Activated CD8-positive, alpha-beta memory T cell treated with anti-CD3 and anti-CD28 coated beads for 36 hours (primary cell): Measurements from ENCODE around the gene SOD3. TPM values are rescaled to one million over a fixed set of nuclear protein-coding genes. Genes with fewer than 3 reads are reported as not detected.

Source experiments
- CTCF ChIA-PET: fragments of 350-600 bp; sonication (Branson Sonifier 250); formaldehyde crosslinking; loops from one replicate; lab custom pipeline; 2021; ENCODE audit warnings: antibody characterized with exemption; lab: Charles Lee
- POLR2A ChIA-PET: fragments of 350-600 bp; sonication (Branson Sonifier 250); formaldehyde crosslinking; loops from one replicate; lab custom pipeline; 2021; ENCODE audit warnings: antibody characterized with exemption; lab: Charles Lee
- total RNA-seq, 2 experiments: library from RNA; stranded (reverse); gene quantifications; one replicate each; pipeline ENCODE4 v1.2.3, GENCODE V29; 2021

The SOD3 gene
- total RNA-seq, 2 experiments from 2014 or later, result not detected

DNA sequence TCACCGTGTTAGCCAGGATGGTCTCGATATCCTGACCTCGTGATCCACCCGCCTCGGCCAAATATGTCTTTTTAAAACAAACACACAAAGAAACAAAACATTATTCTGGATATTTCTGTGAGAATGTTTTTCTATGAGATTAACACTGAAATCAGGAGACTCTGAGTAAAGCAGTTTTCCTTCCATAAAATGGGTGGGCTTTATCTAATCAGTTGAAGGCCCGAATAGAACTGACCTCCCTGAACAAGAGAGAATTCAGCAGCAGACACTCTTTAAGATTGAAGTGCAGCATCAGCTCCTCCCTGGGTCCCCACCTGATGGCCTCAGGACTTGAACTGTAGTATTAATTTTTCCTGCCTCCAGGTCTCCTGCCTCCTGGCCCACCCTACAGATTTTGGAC, 22.4 kb upstream of the SOD3 start:
- POLR2A ChIA-PET, result no interaction called here
- CTCF ChIA-PET, result no interaction called here

DNA sequence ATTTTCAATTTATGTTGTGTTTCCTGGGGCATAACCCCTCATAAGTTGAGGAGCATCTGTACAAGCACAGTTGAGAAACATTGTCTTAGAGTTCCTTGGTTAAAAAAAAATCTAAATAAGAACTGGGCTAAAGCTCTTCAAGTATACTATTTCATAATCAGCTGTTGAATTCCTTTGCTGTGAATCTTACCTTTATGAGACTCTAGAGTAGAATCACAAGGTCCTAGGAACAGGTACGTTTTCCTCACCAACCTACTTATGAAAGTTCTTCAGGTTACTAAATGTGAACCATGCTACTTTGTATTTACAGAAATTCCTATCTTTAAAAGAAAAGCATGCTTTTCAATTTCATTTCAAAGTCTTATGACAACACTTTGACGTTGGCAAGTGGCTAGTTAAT, 20.9 kb upstream of the SOD3 start:
- ChIA-PET CTCF (no interaction called here), POLR2A (interaction anchor here (0.5 kb wide), 1 partner anchor 185 kb away, joined by 4 read pairs; no protein-coding TSS in a partner anchor)

DNA sequence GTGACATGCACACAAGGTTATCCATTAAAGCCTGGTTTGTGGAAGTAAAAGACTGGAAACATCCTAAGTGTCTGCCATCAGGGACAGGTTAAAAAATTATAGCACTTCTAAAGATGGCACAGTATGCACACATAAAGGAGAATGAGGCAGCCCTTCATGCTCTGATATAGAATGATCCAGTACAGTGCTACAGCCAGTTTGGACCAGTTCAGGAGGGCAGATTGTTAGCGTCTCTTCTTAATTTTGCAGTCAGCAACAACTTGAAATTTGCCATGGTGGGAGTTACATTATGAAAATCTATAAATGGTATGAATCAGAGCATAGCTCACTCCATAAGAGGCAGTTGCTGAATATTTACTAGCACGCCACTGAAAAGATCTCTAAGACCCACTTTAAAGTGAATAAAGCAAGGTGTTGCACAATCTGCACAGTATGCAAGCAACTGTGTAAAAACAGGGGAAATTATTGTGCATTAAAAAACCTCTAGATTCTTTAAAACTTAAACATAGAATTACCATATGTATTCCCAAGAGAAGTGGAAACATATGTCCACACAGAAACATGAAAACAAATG, 20.3 kb upstream of the SOD3 start:
- ChIA-PET CTCF (no interaction called here), POLR2A (no interaction called here)

DNA sequence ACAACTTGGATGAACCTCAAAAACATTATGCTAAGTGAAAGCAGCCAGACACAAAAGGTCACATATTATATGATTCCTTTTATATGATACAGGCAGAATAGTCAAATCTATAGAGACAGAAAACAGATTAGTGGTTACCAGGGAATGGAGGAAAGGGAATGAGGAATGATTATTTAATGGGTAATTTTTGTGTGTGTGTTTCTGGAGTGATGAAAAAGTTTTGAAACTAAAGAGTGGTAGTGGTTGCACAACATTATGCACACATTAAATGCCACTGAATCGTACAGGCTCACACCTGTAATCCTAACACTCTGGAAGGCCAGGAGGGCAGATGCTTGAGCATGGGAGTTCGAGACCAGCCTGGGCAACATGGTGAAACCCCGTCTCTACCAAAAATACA, 19.6 kb upstream of the SOD3 start:
- ChIA-PET POLR2A (no interaction called here), CTCF (no interaction called here)

DNA sequence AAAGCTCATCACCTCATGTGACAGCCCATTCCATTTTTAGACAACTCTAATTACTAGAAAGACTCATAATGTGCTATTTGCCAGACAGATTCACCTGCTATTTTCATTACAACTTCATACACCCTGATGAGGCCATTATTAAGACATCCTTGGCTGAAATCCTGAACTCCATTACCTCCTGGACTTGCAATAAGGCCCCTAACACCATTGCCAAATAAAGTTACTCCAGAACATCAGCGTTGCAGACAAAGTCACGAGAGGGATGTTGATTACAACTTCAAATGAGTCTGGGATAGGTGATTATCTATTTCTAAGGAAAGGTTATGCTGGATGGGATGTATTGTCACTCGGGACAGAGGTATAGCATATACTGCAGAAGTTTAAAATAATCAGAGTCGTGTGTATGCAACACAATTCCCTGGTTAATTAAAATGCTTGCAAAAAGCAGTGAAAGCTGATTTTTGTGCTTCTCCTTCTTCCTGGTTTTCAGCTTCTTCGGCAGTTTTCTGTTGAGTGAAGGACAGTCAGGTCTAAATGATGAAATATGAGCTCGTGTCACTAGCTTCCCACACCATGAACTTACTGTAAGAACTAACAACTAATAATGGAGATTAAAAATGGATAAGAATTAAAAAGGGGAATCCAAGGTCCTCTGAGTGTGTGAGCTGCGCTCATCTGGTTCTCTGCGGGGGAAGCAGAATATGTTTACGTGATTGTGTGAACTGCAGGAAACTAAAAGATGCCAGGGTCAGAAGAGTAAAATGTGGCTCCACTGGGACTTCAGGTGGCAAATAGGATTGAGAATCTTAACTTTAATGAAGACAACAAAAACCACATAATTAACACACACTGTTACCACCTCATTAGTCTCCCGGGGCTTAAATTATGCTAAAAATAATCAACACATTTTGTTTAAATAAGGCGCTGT, 17.6 kb upstream of the SOD3 start:
- ChIA-PET CTCF (no interaction called here), POLR2A (no interaction called here)

DNA sequence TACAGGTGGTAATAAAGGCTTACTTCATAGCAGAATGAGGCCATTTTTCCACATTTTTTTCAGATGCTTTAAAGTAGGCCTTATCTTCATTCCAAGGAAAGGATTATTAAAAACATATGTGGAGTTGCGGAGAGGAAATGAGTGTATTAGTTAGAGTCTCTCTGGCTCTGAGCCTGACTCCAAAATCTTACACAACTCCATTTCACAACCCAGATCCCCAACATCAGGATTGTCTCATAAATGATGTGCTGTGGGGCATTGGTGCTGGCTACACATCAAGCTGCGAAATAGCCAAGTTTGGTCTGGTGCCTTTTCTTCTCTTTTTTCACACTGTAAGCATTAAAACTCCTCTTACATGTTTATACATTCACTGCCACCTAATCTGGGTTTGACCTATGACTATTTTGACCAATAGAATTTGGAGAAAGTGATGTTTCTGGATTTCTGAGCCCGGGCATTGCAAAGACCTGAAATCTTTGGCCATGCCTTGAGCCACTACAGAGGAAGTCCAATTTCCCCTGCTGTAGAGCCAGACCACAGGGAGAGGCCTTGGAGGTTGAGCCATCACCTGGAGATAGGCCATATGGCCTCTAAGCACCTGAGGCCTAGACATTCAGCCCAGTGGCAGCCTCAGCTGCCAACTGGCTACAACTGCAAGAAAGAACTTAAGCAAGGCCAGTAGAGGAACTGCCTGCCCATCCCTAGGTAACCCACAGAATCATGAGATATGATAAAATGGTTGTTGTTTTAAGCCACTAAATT, 16.7 kb upstream of the SOD3 start:
- CTCF ChIA-PET, result no interaction called here
- POLR2A ChIA-PET, result no interaction called here

DNA sequence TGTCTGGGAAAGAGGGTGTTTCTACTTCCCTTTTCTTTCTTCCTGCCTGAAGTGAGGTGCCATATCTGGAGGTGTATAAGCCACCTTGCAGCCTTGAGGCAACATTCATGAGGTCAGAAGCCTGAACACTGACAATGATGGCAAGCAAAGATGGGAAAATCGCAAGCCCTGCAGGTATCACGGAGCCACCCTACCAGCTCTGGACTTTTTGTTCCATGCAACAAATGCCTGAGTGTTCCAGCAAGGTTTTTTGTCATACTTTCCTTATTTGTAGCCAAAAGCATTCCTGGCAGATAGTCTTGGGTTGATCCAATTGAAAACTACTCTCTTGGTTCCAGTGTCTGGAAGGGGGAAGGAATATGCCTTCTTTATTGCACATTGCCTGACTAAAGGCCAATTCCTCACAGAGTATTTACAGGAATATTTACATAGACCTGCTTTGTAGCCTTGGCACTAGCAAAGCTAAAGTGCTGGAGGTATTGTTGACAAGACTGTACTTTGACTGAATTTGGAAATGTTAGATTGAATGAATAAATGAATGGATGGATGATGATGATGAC, 14.4 kb upstream of the SOD3 start:
- CTCF ChIA-PET, result no interaction called here
- POLR2A ChIA-PET, result no interaction called here

DNA sequence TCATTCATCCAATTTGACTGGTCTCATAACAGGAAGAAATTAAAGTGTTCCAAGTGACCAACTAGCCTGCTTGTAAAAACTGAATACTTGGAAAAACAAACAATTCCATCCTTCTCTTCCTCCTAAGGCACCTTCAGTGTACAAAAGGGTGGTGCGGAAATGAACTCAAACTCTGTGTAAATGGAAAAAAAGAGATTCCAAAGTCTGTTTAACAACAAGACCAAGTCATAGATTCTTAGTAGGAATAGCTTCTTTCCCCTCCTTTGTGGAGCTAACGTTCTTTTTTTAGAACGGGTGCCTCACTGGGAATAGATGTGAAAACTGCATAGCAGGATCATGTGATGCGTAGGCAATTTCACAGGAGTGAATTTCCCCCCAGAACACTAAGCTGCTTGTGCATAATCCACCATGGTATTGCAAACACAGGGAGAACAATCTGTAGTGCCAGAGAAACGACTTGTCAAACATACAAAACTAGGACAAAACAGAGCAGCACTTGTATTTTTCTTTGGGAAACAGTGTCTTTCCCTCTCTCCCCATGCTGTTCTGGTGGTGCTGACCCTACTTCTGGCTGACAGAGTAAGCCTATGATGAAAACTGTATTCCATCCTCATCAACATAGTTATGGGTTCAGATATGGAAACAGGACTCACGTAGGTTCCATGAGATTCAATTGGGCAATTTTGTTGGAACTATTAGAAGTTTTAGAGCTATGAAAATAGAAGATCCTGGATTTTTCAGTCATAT, 13.2 kb upstream of the SOD3 start:
- ChIA-PET CTCF (no interaction called here), POLR2A (no interaction called here)

DNA sequence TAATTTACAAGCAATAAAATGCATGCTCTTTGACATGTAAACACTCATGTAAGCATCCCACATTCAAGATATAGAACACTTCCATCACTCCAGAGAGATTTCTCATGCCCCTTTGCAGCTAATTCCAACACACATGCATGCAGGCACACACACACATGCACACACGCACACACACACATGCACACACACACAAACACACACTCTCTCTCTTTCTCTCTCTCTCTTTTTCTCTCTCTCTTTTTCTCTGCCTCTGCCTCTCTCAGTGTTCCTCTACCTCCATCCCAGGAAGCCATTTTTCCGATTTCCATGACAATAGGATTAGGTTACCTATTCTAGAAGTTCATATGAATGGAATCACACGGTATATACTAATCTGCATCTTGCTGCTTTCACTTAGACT, 11.9 kb upstream of the SOD3 start:
- ChIA-PET CTCF (no interaction called here), POLR2A (no interaction called here)

DNA sequence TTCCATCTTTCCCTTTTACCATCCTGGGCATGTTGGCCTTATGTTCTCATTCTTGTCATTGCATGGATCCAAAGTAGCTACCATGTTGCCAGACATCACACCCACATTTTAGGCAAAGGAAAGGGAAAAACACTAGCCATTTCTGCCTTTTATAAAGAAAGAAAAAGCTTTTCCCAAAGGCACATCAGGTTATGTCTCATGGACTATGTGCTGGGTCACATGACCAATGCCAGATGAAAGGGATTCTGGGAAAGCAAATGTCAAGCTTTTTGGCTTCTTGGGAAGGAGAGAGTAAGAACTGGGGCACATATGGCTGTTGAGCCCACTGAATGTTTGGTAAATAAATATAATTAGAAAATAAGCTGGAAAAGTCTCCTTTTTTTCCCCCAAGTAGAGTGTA, 4.3 kb upstream of the SOD3 start:
- CTCF ChIA-PET, result no interaction called here

DNA sequence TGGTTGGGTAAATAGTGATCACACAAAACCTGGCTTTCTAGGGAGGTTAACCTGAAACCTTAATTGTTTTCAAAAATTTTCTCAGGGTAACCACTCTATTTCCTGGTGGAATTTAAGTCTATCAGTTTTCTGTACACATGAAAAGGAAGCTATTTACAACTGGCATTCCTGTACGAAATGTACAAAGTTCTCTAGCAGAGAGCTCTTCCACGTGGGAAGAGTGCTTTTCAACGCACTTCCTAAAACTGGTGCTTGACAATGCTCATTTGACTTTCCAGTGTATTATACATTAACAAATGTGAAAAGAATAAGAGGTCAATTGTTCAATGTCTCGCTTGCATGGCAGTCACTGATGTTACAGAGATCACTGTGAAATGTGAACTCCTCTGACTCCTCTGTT, 2.8 kb upstream of the SOD3 start:
- ChIA-PET POLR2A (no interaction called here), CTCF (no interaction called here)

More for the DNA sequence above, 4.3 kb upstream of the SOD3 start:
- POLR2A ChIA-PET, result no interaction called here

DNA sequence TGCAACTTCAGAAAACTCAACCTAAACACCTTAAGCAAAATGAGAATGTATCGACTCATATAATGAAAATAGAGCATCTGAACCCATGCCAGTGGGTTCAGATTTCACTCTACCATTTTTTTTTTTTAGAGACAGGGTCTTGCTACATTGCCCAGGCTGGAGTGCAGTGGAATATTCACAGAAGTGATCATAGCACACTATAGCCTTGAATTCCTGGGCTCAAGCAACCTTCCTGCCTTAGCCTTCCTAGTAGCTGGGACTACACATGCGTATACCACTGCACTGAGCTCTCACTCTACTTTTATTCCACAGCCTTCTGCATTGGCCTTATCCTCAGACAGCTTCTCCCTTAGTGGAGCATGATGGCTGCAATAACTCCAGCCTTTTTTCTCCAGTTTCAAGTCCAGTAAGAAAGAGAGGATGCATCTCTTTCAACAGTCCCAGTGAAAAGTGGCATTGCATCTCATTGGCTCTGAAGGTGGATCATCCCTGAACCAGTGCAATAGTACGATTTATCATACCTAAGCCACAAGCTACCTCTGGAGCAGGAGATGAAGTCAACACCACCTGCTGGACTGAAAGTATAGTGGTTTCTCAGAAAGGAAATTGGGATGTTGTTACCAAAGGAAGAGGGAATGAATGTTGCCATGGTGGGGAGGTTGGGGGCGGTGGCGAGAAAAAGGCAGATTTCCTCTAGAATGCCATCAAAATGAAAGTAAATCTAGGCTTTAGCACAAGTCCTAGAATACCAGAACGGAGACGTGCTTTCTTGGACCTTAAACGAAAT, 2.0 kb upstream of the SOD3 start:
- ChIA-PET CTCF (interaction anchor here (0.6 kb wide), 1 partner anchor 49 kb away, joined by 3 read pairs; no protein-coding TSS in a partner anchor), POLR2A (no interaction called here)

DNA sequence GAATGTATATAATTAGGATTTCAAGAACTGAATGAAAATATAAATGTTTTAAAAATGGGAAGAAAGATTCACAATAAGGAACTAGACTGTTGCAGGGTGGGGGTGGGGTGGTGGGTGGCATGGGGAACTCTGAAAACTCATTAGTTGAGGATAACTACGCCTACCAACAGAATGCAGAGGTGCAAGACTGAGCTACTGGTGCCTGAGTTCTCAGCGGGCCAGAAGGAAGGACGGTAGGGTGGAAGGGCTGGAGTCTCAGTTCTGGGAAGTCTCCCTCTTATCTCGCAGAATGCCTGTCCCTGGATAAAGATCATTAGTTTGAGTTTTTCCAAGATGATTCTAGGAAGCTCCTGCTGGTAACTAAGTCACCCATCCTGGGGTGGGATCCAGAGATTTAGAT, 1.3 kb upstream of the SOD3 start:
- ChIA-PET POLR2A (no interaction called here), CTCF (interaction anchor here (0.6 kb wide), 1 partner anchor 50 kb away, joined by 3 read pairs; no protein-coding TSS in a partner anchor)

DNA sequence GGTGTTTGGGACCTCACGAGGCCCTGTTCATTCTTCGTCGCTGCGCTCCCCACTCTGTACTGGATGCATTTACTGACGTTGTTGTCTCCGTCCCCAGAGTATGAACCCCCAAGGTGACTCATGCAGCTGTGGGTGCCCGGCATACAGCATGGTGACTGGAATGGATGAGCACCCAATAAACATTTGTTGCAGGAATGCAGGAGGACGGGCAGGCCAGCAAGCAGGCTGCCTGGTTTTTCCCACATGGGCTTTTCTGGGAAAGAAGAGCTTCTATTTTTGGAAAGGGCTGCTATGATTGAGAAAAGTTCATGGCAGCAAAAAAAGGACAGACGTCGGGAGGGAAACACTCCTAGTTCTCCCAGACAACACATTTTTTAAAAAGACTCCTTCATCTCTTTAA, 893 bp upstream of the SOD3 start:
- ChIA-PET CTCF (no interaction called here), POLR2A (no interaction called here)

DNA sequence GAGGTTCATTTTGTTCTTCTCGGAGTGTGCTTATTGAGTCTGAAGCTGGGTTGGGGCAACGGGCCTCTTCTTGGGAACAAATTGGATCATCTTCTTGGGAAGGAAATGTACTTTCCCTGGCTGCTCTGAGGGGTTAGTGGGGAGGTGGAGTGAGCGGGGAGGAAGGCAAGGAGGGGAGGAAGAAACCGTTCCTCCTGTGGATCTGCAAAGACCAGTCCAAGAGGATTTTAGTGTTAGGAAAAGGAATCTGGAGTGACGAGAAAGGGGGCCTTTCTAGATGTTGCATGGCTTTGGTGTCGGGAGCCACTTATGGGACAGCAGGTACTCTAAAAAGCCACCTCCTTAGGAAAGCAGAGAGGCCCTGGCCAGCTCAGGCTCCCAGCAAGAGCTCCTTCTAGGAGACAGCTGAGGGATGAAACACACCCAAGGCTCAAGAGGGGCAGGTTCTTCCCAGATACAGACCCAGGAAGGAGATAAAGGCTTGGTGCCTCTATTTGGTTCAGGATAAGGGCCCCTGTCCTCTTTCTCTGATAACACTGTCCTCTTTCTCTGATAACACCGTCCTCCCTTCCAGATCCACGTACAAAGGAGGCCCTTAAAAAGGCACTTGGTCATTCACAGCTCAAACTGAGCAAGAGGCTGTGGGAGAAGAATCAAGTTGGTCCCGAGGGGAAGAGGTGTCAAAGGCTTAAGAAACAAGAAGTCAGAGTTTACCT, 451 bp downstream of the SOD3 start:
- CTCF ChIA-PET, result no interaction called here
- POLR2A ChIA-PET, result no interaction called here

DNA sequence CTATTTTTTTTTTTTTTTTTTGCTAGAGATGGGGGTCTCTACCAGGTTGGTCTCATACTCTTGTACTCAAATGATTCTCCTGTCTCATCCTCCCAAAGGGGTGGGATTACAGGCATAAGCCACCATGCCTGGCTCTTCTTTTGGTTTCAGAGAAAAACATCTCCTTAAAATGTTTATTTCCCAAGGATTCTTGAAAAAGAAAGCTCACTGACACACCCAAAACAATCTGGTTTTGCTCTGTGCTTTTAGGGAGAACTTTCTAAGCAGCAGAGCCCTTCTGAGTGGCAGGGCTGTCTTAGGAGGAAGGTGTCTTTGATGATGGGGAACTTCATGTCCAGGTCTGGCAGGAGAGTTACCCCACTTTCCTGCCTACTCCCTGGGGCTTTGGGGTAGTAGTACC, 1.2 kb downstream of the SOD3 start:
- POLR2A ChIA-PET, result no interaction called here
- CTCF ChIA-PET, result no interaction called here

DNA sequence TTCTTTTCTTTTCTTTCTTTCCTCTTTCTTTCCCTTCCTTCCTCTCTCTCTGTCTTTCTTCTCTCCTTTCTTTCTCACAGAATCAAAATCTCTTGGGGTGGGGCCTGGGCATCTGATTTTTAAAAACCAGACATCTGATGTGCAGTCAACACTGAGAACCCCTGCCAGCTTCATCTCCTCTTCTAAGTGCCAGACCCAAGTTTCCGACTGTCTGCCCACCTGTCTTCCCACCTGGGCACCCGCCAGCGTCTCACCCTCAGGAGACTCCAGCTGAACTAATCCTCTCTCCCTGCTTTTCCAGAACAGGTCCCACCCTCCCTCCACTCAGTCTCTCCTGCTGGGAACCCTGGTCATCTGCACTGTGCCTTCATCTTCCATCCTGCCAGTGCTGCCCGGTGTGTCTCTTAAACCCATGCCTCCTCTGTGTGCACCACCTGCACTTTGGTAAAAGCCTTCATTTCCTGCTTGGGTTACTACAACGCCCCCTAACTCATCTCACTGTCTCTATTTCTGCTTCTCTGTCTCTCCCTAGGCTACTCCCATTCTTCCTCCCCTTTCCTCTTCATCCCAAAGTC, 2.8 kb downstream of the SOD3 start:
- POLR2A ChIA-PET, result no interaction called here
- CTCF ChIA-PET, result no interaction called here

DNA sequence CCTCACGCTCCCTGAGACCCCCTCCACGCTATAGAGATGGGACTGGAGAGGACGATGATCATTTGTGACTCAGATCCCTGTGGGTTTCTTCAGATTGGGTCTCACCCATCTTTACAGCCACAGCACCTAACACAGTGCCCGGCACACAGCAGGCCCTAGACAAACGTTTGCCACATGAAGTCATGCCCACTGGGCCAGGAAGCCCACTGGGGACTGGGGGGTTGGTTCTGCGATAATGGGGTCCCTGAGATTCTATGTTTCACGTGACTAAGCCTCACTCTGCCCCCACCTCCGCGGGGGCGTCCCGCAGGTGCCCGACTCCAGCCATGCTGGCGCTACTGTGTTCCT, 3.8 kb downstream of the SOD3 start:
- POLR2A ChIA-PET, result no interaction called here

More for the DNA sequence above, 3.8 kb downstream of the SOD3 start:
- CTCF ChIA-PET, result no interaction called here
